ENCODE data around the gene ZEB2. TPM values are rescaled to one million over a fixed set of nuclear protein-coding genes. Genes with fewer than 3 reads are reported as not detected.

The ZEB2 gene
- total and polyA plus RNA-seq, 4 donors, result 7.6 to 39.6 (median 22.2) TPM

DNA sequence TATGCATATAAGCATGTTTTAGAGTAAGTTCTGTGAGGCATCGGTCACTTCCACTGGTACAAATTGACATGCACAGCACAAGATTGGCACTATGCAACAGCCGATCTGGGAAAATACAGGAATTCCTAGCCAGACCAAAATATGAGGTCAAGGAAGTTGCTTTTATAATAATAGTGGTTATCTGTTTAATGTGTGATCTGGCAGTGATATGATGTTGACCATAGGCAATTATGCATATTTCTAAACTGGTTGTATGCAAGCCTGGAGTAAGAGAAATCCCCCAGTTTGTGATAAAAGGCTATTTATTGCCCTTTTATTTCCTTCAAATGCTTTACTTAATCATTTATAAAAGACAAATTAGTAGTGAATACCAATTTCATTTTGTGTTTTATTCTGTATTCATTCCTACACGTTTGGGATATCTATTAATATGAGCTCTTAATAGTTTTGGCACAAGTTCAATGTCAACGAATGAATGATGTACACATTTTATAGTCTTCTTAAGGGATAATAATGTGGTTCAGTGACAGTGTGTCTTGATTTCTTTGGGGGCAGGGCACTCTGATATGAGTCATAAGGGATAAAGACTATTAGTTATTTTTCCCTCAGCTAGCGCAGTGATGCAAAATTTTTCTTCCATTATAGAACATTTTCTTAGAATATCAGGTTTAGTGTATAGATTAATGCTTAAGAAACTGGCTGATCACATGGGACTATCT is 34.7 kb upstream of the ZEB2 start:
- H3K9me3 ChIP-seq (ENCODE audit: control insufficient read depth in 4 of 4, low read length in 3 of 4), result no peaks in the 10 kb centered on the region
- H3K9ac ChIP-seq (ENCODE audit: low read depth in 1 of 2, low read length in 2 of 2), result no peak overlapping the region
- WGBS, result 75% methylated on average over 5 of the region's 5 CpGs
- H3K27ac ChIP-seq (ENCODE audit: low read depth in 1 of 2, low read length in 2 of 2), result no peak overlapping the region
- no peak for DNase-seq (ENCODE audit: low spot score)
- TF ChIP-seq SP1 (IDR thresholded peaks at IDR 0.05), result no peak
- no peak for TF ChIP-seq HNF4G (IDR thresholded peaks at IDR 0.05)
- TF ChIP-seq, protein P1, sequence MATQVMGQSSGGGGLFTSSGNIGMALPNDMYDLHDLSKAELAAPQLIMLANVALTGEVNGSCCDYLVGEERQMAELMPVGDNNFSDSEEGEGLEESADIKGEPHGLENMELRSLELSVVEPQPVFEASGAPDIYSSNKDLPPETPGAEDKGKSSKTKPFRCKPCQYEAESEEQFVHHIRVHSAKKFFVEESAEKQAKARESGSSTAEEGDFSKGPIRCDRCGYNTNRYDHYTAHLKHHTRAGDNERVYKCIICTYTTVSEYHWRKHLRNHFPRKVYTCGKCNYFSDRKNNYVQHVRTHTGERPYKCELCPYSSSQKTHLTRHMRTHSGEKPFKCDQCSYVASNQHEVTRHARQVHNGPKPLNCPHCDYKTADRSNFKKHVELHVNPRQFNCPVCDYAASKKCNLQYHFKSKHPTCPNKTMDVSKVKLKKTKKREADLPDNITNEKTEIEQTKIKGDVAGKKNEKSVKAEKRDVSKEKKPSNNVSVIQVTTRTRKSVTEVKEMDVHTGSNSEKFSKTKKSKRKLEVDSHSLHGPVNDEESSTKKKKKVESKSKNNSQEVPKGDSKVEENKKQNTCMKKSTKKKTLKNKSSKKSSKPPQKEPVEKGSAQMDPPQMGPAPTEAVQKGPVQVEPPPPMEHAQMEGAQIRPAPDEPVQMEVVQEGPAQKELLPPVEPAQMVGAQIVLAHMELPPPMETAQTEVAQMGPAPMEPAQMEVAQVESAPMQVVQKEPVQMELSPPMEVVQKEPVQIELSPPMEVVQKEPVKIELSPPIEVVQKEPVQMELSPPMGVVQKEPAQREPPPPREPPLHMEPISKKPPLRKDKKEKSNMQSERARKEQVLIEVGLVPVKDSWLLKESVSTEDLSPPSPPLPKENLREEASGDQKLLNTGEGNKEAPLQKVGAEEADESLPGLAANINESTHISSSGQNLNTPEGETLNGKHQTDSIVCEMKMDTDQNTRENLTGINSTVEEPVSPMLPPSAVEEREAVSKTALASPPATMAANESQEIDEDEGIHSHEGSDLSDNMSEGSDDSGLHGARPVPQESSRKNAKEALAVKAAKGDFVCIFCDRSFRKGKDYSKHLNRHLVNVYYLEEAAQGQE (IDR thresholded peaks at IDR 0.05), result no peak
- TF ChIP-seq, protein P2, sequence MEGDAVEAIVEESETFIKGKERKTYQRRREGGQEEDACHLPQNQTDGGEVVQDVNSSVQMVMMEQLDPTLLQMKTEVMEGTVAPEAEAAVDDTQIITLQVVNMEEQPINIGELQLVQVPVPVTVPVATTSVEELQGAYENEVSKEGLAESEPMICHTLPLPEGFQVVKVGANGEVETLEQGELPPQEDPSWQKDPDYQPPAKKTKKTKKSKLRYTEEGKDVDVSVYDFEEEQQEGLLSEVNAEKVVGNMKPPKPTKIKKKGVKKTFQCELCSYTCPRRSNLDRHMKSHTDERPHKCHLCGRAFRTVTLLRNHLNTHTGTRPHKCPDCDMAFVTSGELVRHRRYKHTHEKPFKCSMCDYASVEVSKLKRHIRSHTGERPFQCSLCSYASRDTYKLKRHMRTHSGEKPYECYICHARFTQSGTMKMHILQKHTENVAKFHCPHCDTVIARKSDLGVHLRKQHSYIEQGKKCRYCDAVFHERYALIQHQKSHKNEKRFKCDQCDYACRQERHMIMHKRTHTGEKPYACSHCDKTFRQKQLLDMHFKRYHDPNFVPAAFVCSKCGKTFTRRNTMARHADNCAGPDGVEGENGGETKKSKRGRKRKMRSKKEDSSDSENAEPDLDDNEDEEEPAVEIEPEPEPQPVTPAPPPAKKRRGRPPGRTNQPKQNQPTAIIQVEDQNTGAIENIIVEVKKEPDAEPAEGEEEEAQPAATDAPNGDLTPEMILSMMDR (IDR thresholded peaks at IDR 0.05; ENCODE audit: low read depth, low read length, missing input control), result no peak
- TF ChIP-seq FOXA2 (IDR thresholded peaks at IDR 0.05), result no peak
- peaks cover 0 to 3% (median 0%) of the 10 kb centered on the region in 4 donors for H3K27me3 ChIP-seq (ENCODE audit: control insufficient read depth in 4 of 4, insufficient read depth in 4 of 4, low read length in 3 of 4)
- no peaks in the 10 kb centered on the region for H3K4me1 ChIP-seq (ENCODE audit: control insufficient read depth in 4 of 4, insufficient read depth in 4 of 4, low read length in 3 of 4)
- no peak overlapping the region for H3K4me3 ChIP-seq (ENCODE audit: low read depth in 1 of 3, low read length in 3 of 3)
- H3K36me3 ChIP-seq (ENCODE audit: control insufficient read depth in 4 of 4, insufficient read depth in 3 of 4, low read depth in 1 of 4, low read length in 3 of 4), result no peaks in the 10 kb centered on the region

DNA sequence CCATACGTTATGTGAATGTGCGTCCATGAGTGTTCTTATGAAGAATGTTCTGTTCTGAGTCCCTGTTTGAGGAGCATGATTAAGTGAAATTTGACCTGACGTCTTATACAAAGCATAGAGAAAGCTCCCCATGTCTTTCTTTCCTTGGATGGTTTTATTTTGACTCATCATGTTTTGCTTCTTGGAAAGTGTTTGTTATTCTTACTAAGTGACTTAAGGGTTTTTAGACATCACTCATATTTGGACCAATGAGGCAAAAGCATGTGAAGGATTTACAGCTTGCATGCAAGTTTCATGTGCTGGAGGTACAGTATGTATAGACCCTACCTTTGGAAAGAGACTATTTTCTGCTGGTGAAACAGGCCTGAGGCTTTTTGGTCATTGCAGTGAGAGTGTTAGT is 33.5 kb upstream of the ZEB2 start:
- 83% methylated on average over 3 of the region's 3 CpGs for WGBS
- DNase-seq (ENCODE audit: low spot score), result no peak
- Histone ChIP-seq H3K4me1 (ENCODE audit: control insufficient read depth in 4 of 4, insufficient read depth in 4 of 4, low read length in 3 of 4) (no peaks in the 10 kb centered on the region), H3K9ac (ENCODE audit: low read depth in 1 of 2, low read length in 2 of 2) (no peak overlapping the region), H3K4me3 (ENCODE audit: low read depth in 1 of 3, low read length in 3 of 3) (no peak overlapping the region), H3K36me3 (ENCODE audit: control insufficient read depth in 4 of 4, insufficient read depth in 3 of 4, low read depth in 1 of 4, low read length in 3 of 4) (no peaks in the 10 kb centered on the region), H3K27ac (ENCODE audit: low read depth in 1 of 2, low read length in 2 of 2) (no peak overlapping the region), H3K9me3 (ENCODE audit: control insufficient read depth in 4 of 4, low read length in 3 of 4) (no peaks in the 10 kb centered on the region), H3K27me3 (ENCODE audit: control insufficient read depth in 4 of 4, insufficient read depth in 4 of 4, low read length in 3 of 4) (peaks cover 0 to 3% (median 0%) of the 10 kb centered on the region in 4 donors)
- TF ChIP-seq TAF1 (conservative IDR thresholded peaks at IDR 0.05), result no peak

DNA sequence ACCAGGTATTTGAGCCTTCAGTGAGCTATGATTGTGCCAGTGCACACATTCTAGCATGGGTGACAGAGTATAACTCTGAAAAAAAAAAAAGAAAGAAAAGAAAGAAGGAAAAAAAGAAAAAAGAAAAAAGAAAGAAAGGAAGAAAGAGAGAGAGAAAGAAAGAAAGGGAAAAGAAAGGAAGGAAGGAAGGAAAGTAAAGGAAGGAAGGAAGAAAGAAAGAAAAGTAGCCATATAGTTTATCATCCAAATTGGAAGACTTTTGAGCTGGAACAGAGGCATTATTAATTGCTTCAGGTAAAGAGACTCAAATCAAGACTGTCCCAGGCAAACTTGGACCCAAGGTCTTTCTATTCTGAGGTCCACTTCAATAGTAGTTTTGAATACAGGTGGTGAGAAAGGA is 32.9 kb upstream of the ZEB2 start:
- no peak overlapping the region for H3K27ac ChIP-seq (ENCODE audit: low read depth in 1 of 2, low read length in 2 of 2)
- H3K9ac ChIP-seq (ENCODE audit: low read depth in 1 of 2, low read length in 2 of 2), result no peak overlapping the region
- no peak overlapping the region for H3K4me3 ChIP-seq (ENCODE audit: low read depth in 1 of 3, low read length in 3 of 3)
- no peaks in the 10 kb centered on the region for H3K36me3 ChIP-seq (ENCODE audit: control insufficient read depth in 4 of 4, insufficient read depth in 3 of 4, low read depth in 1 of 4, low read length in 3 of 4)
- H3K9me3 ChIP-seq (ENCODE audit: control insufficient read depth in 4 of 4, low read length in 3 of 4), result no peaks in the 10 kb centered on the region
- no peaks in the 10 kb centered on the region for H3K27me3 ChIP-seq (ENCODE audit: control insufficient read depth in 4 of 4, insufficient read depth in 4 of 4, low read length in 3 of 4)
- TF ChIP-seq YY1 (IDR thresholded peaks at IDR 0.05), result no peak
- no peak for DNase-seq (ENCODE audit: low spot score)
- no peaks in the 10 kb centered on the region for H3K4me1 ChIP-seq (ENCODE audit: control insufficient read depth in 4 of 4, insufficient read depth in 4 of 4, low read length in 3 of 4)

DNA sequence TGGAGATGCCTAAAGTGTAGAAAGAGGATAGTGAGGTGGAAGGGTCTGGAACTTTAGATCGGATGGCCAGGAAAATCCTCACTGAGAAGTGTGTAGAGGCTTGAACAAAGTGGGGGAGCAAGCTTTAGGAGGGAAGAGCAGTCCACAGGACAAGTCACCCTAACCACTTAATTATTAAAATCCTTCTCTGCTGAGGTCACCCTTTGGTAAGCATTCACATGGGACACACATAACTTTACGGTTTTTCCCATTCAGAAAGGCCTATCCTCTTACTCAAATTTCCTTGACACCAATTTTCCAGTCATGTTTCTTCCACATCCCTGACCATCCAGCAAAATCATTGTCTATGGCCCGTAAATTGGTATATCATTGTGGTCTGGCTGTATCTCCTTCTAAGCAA is 31.0 kb upstream of the ZEB2 start:
- Histone ChIP-seq H3K9me3 (ENCODE audit: control insufficient read depth in 4 of 4, low read length in 3 of 4) (no peaks in the 10 kb centered on the region), H3K4me3 (ENCODE audit: low read depth in 1 of 3, low read length in 3 of 3) (no peak overlapping the region), H3K9ac (ENCODE audit: low read depth in 1 of 2, low read length in 2 of 2) (no peak overlapping the region), H3K27me3 (ENCODE audit: control insufficient read depth in 4 of 4, insufficient read depth in 4 of 4, low read length in 3 of 4) (peaks cover 0 to 6% (median under 1%) of the 10 kb centered on the region in 4 donors), H3K4me1 (ENCODE audit: control insufficient read depth in 4 of 4, insufficient read depth in 4 of 4, low read length in 3 of 4) (no peaks in the 10 kb centered on the region), H3K36me3 (ENCODE audit: control insufficient read depth in 4 of 4, insufficient read depth in 3 of 4, low read depth in 1 of 4, low read length in 3 of 4) (no peaks in the 10 kb centered on the region), H3K27ac (ENCODE audit: low read depth in 1 of 2, low read length in 2 of 2) (no peak overlapping the region)
- no peak for TF ChIP-seq FOXA1 (IDR thresholded peaks at IDR 0.05)
- no peak for DNase-seq (ENCODE audit: low spot score)
- WGBS, result 95% methylated on average over 3 of the region's 3 CpGs
